Measurements from ENCODE around the gene DOCK11.

- TF ChIP-seq, protein P1, sequence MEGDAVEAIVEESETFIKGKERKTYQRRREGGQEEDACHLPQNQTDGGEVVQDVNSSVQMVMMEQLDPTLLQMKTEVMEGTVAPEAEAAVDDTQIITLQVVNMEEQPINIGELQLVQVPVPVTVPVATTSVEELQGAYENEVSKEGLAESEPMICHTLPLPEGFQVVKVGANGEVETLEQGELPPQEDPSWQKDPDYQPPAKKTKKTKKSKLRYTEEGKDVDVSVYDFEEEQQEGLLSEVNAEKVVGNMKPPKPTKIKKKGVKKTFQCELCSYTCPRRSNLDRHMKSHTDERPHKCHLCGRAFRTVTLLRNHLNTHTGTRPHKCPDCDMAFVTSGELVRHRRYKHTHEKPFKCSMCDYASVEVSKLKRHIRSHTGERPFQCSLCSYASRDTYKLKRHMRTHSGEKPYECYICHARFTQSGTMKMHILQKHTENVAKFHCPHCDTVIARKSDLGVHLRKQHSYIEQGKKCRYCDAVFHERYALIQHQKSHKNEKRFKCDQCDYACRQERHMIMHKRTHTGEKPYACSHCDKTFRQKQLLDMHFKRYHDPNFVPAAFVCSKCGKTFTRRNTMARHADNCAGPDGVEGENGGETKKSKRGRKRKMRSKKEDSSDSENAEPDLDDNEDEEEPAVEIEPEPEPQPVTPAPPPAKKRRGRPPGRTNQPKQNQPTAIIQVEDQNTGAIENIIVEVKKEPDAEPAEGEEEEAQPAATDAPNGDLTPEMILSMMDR (conservative IDR thresholded peaks at IDR 0.05; ENCODE audit: low read length): no peak
- TF ChIP-seq EZH2phosphoT487 (IDR thresholded peaks at IDR 0.05; ENCODE audit: borderline replicate concordance): no peak
These were observed 57.6 kb downstream of the DOCK11 start for GRCh38 chrX:118553042-118553710.
